KMS-11 (cell line): ENCODE data around the gene NAA15.
"Not testable (repeated sequence)": the region's sequence is repeated elsewhere in the genome, so short reads cannot be mapped to it uniquely, and the experiment has no call there.

Experiments used
- H2AFZ ChIP-seq: fragments of 200-600 bp; sonication (generic); 2 replicates; pipeline ENCODE4 v1.6.1; 2016; ENCODE audit warnings: antibody characterized with exemption, mixed run types, low read depth
- H3K27ac ChIP-seq: fragments of 200-600 bp; sonication (generic); 2 replicates; pipeline ENCODE4 v1.6.1; 2016; ENCODE audit warnings: mild to moderate bottlenecking, mixed run types
- H3K27me3 ChIP-seq: fragments of 200-600 bp; sonication (generic); 2 replicates; pipeline ENCODE4 v1.6.1; 2017; ENCODE audit warnings: mild to moderate bottlenecking, low read depth, mixed run types, moderate library complexity; ENCODE audit not compliant: insufficient read depth
- H3K36me3 ChIP-seq: fragments of 200-600 bp; sonication (generic); 2 replicates; pipeline ENCODE4 v1.6.1; 2017; ENCODE audit warnings: mild to moderate bottlenecking, mixed run types; ENCODE audit not compliant: insufficient read depth
- H3K4me1 ChIP-seq: fragments of 200-600 bp; sonication (generic); 2 replicates; pipeline ENCODE4 v1.6.1; 2016; ENCODE audit warnings: mild to moderate bottlenecking, low read depth, mixed run types; ENCODE audit not compliant: poor library complexity, severe bottlenecking
- H3K4me2 ChIP-seq: fragments of 200-600 bp; sonication (generic); 2 replicates; pipeline ENCODE4 v1.7.0; 2016; ENCODE audit warnings: mild to moderate bottlenecking, mixed run types
- H3K4me3 ChIP-seq: fragments of 200-600 bp; sonication (generic); IDR thresholded peaks from 2 replicates; pipeline ENCODE4 v1.6.1; 2017; ENCODE audit warnings: low read depth, low read length, mixed read lengths; ENCODE audit not compliant: insufficient read depth
- H3K79me2 ChIP-seq: fragments of 200-600 bp; sonication (generic); 2 replicates; pipeline ENCODE4 v1.6.1; 2016; ENCODE audit warnings: low read depth, mixed run types; ENCODE audit not compliant: insufficient read depth
- H3K9ac ChIP-seq: fragments of 200-600 bp; sonication (generic); 2 replicates; pipeline ENCODE4 v1.6.1; 2016; ENCODE audit warnings: mild to moderate bottlenecking, mixed run types
- H4K20me1 ChIP-seq: fragments of 200-600 bp; sonication (generic); 2 replicates; pipeline ENCODE4 v1.6.1; 2016; ENCODE audit warnings: mild to moderate bottlenecking, mixed run types; ENCODE audit not compliant: insufficient read depth
- CTCF ChIP-seq: fragments of 200-600 bp; sonication (generic); conservative IDR thresholded peaks from 2 replicates; pipeline ENCODE4 v1.6.1; 2017; ENCODE audit warnings: low read depth, mild to moderate bottlenecking, antibody characterized with exemption, low read length, moderate library complexity, mixed read lengths

NAA15 gene

DNA sequence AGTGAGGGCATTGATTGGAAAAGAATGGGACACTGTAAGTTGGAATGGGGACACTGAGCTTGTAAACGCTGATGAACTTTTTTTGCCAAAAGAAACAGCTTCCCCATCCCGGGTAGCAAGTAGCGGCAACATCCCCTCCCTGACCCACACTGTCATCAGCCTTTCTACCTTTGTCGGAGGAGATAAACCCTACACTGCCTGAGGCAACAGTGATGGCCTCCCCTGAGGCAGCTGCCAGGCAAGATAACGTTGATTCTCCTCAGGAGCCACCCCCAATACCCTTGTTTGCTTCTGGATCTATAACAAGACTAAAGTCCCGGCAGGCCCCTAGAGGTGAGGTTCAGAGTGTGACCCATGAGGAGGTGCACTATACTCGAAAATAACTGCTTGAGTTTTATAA, 142.4 kb downstream of the NAA15 start:
- Histone ChIP-seq H4K20me1 (no peaks in the 10 kb centered on the region), H3K4me1 (peaks cover under 1% of the 10 kb centered on the region), H3K9ac (no peak overlapping the region), H3K4me3 (no peak overlapping the region), H2AFZ (no peak overlapping the region), H3K27ac (no peak overlapping the region), H3K4me2 (no peak overlapping the region), H3K79me2 (no peaks in the 10 kb centered on the region), H3K27me3 (no peaks in the 10 kb centered on the region), H3K36me3 (no peaks in the 10 kb centered on the region)
- TF ChIP-seq CTCF = no peak

DNA sequence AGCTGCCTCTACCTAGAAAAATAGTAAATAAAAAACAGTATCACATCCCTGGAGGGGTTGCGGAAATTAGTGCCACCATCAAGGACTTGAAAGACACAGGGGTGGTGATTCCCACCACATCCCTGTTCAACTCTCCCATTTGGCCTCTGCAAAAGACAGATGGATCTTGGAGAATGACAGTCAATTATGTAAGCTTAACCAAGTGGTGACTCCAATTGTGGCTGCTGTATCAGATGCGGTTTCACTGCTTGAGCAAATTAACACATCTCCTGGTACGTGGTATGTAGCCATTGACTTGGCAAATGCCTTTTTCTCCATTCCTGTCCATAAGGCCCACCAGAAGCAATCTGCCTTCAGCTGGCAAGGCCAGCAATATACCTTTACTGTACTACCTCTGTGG, 143.6 kb downstream of the NAA15 start:
- H3K36me3 ChIP-seq, H4K20me1 ChIP-seq: not testable (repeated sequence)

GRCh38 chr4:139447078-139447477, 145.8 kb downstream of the NAA15 start:
- not testable (repeated sequence) for H3K4me3 ChIP-seq, H3K36me3 ChIP-seq, H4K20me1 ChIP-seq, H2AFZ ChIP-seq, H3K4me2 ChIP-seq, H3K79me2 ChIP-seq, H3K27ac ChIP-seq, H3K27me3 ChIP-seq, H3K9ac ChIP-seq
- peaks cover 12% of the 10 kb centered on the region for H3K4me1 ChIP-seq

More for the DNA sequence above, 143.6 kb downstream of the NAA15 start:
- not testable (repeated sequence) for H3K4me2 ChIP-seq, H3K4me3 ChIP-seq, H2AFZ ChIP-seq, H3K4me1 ChIP-seq, H3K79me2 ChIP-seq, H3K27ac ChIP-seq, H3K27me3 ChIP-seq, H3K9ac ChIP-seq

DNA sequence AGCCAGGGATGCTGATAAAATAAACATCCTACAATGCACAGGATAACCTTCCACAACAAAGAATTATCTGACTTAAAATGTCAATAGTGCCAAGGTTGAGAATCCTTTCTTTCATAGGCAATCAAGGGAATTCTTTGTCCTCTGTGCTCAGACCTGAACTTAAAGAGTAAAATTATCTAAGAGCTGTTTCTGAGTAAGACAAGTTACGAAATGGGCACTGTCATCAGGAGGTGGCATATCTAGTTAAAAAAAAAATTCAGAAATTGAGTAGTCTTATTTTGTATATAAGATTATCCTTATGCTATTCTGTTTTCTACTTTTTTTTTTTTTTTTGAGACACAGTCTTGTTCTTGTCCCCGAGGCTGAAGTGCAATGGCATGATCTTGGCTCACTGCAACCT, 149.3 kb downstream of the NAA15 start:
- H3K36me3 ChIP-seq = no peaks in the 10 kb centered on the region
- H3K4me2 ChIP-seq = no peak overlapping the region
- no peak for TF ChIP-seq CTCF
- H3K4me1 ChIP-seq = peaks cover 25% of the 10 kb centered on the region
- H4K20me1 ChIP-seq = no peaks in the 10 kb centered on the region
- no peaks in the 10 kb centered on the region for H3K27me3 ChIP-seq
- peaks cover 21% of the 10 kb centered on the region; the same call in 1 of the 2 replicates for H3K79me2 ChIP-seq
- no peak overlapping the region for H2AFZ ChIP-seq
- no peak overlapping the region for H3K27ac ChIP-seq
- no peak overlapping the region for H3K4me3 ChIP-seq
- H3K9ac ChIP-seq = no peak overlapping the region

- Histone ChIP-seq H3K27me3 (no peaks in the 10 kb centered on the region), H2AFZ (no peak overlapping the region), H3K79me2 (peaks cover 34% of the 10 kb centered on the region; the same call in 1 of the 2 replicates), H3K27ac (peak overlapping the region; percentile 93; the same call in 1 of the 2 replicates), H3K4me2 (peak overlapping the region; percentile 50), H3K9ac (peak overlapping the region; percentile 85; the same call in 1 of the 2 replicates), H3K36me3 (no peaks in the 10 kb centered on the region), H3K4me3 (no peak overlapping the region), H4K20me1 (no peaks in the 10 kb centered on the region), H3K4me1 (peaks cover 39% of the 10 kb centered on the region)
- no peak for TF ChIP-seq CTCF
Measured at GRCh38 chr4:139451997-139452396, 150.7 kb downstream of the NAA15 start.
